Raji (cell line): ENCODE measurements around the gene CARD8.

Experiments used
- POLR2A ChIP-seq: IDR thresholded peaks from 2 replicates; pipeline ENCODE4 v1.6.1; 2011; ENCODE audit warnings: low read depth, low read length, control low read depth; ENCODE audit not compliant: insufficient read depth

CARD8 gene

GRCh38 chr19:48237057-48237456 is 18.7 kb downstream of the CARD8 start:
- no peak for TF ChIP-seq POLR2A

GRCh38 chr19:48230555-48231129 is 25.1 kb downstream of the CARD8 start:
- TF ChIP-seq POLR2A: no peak

GRCh38 chr19:48221628-48222027 is 34.1 kb downstream of the CARD8 start:
- no peak for TF ChIP-seq POLR2A

GRCh38 chr19:48218997-48219396 is 36.7 kb downstream of the CARD8 start:
- TF ChIP-seq POLR2A: no peak

GRCh38 chr19:48216933-48217332 is 38.8 kb downstream of the CARD8 start:
- TF ChIP-seq POLR2A: no peak

- no peak for TF ChIP-seq POLR2A
These were observed 41.8 kb downstream of the CARD8 start for GRCh38 chr19:48213959-48214358.

- TF ChIP-seq POLR2A: no peak
These were observed 45.7 kb downstream of the CARD8 start for GRCh38 chr19:48210005-48210404.

GRCh38 chr19:48206397-48207093 is 49.2 kb downstream of the CARD8 start:
- no peak for TF ChIP-seq POLR2A

- peak; percentile 93 for TF ChIP-seq POLR2A
These were observed 51.7 kb downstream of the CARD8 start for GRCh38 chr19:48203794-48204628.

- no peak for TF ChIP-seq POLR2A
These were observed 52.4 kb downstream of the CARD8 start for GRCh38 chr19:48203222-48203793.

GRCh38 chr19:48196933-48197665 is 58.6 kb downstream of the CARD8 start:
- TF ChIP-seq POLR2A: peak; percentile 25; the same call in 1 of the 2 replicates

GRCh38 chr19:48196321-48196763 is 59.4 kb downstream of the CARD8 start:
- no peak for TF ChIP-seq POLR2A

GRCh38 chr19:48194844-48195830 is 60.6 kb downstream of the CARD8 start:
- no peak for TF ChIP-seq POLR2A
